Gastrocnemius medialis (tissue), 4 donors: Measurements from ENCODE around the gene TAF1B. TPM values are rescaled to one million over a fixed set of nuclear protein-coding genes. Genes with fewer than 3 reads are reported as not detected.

ENCODE experiments used
- ATAC-seq, 2 donors: fragments of 150-250 bp; one replicate each; pipeline ENCODE4 v1.9.1; 2016
- DNase-seq, 2 donors: peaks; one replicate each; pipeline ENCODE4 v3.0.0-alpha.2; 2019
- H3K27ac ChIP-seq, 4 donors: fragments of 200-600 bp; sonication (generic); 1 replicate in 1 of 4; 2 replicates in 3 of 4; pipeline ENCODE4 v1.5.1; 2016 to 2018; ENCODE audit warnings: mild to moderate bottlenecking in 2 of 4, moderate library complexity in 1 of 4
- H3K27me3 ChIP-seq, 3 donors: fragments of 200-600 bp; sonication (generic) in 2 of 3; 1 replicate in 1 of 3; 2 replicates in 2 of 3; pipeline versions ENCODE4 v1.5.1 to v1.6.0; 2016 to 2019; ENCODE audit warnings: mild to moderate bottlenecking in 1 of 3, moderate library complexity in 1 of 3
- H3K36me3 ChIP-seq, 2 donors: fragments of 200-600 bp; sonication (generic) in 1 of 2; one replicate each; pipeline ENCODE4 v1.5.1; 2017 to 2018
- H3K4me1 ChIP-seq, 2 donors: fragments of 200-600 bp; sonication (generic) in 1 of 2; one replicate each; pipeline ENCODE4 v1.5.1; 2016 to 2017; ENCODE audit warnings: mild to moderate bottlenecking in 2 of 2
- H3K4me3 ChIP-seq, 4 donors: fragments of 200-600 bp; sonication (generic) in 3 of 4; 1 replicate in 1 of 4; 2 replicates in 3 of 4; pipeline ENCODE4 v1.5.1; 2016 to 2019; ENCODE audit warnings: mild to moderate bottlenecking in 2 of 4
- H3K9me3 ChIP-seq, 3 donors: fragments of 200-600 bp; sonication (generic) in 2 of 3; 1 replicate in 1 of 3; 2 replicates in 2 of 3; pipeline ENCODE4 v1.5.1; 2016 to 2019
- CTCF ChIP-seq, 5 experiments: fragments of 450-650 bp in 3 of 5; fragments of 200-600 bp in 2 of 5; sonication (generic) in 2 of 5; IDR thresholded peaks in 4 of 5; conservative IDR thresholded peaks in 1 of 5; 1 replicate in 4 of 5; 2 replicates in 1 of 5; pipeline ENCODE4 v1.5.1; 2016 to 2019; ENCODE audit warnings: antibody characterized with exemption in 5 of 5, mild to moderate bottlenecking in 3 of 5, moderate library complexity in 3 of 5
- POLR2A ChIP-seq, 2 donors: fragments of 450-650 bp; IDR thresholded peaks; one replicate each; pipeline ENCODE4 v1.6.1; 2017; ENCODE audit warnings: antibody characterized with exemption in 2 of 2, mild to moderate bottlenecking in 2 of 2, moderate library complexity in 2 of 2
- in situ Hi-C, 4 donors: fragments of 200-750 bp; cut with MboI; loops; one replicate each; pipeline versions ENCODE4 v1.15.0 to v1.8.0; 2017; ENCODE audit warnings: low sequenced_read_pairs in 4 of 4
- intact Hi-C: fragments of 100-400 bp; cut with DNase I; formaldehyde crosslinking; loops from one replicate; pipeline ENCODE4 v1.15.1; 2023; ENCODE audit warnings: low total_unique reads
- total RNA-seq, 4 donors: library from RNA; depleted of rRNA; stranded (reverse); fragments of >200 nt; gene quantifications; one replicate each; pipeline versions ENCODE4 v1.1.0 to v1.2.3, GENCODE V29; 2016

The TAF1B gene
- total RNA-seq, 4 donors from 2014 or later: 5.0 to 8.4 (median 7.3) TPM

GRCh38 chr2:9877726-9878125 is 34.5 kb downstream of the TAF1B start:
- H3K4me1 ChIP-seq: no peaks in the 10 kb centered on the region

GRCh38 chr2:9879455-9880194 is 36.4 kb downstream of the TAF1B start:
- Histone ChIP-seq H3K4me3 (no peak overlapping the region), H3K36me3 (peaks cover 0 to 26% of the 10 kb centered on the region in 2 donors), H3K9me3 (no peaks in the 10 kb centered on the region), H3K27ac (no peak overlapping the region), H3K27me3 (no peaks in the 10 kb centered on the region), H3K4me1 (no peaks in the 10 kb centered on the region)
- DNase-seq (no peak), ATAC-seq (no peak)
- in situ Hi-C loops: no loop called here
- TF ChIP-seq POLR2A (IDR thresholded peaks at IDR 0.05) (no peak), CTCF (IDR thresholded peaks at IDR 0.05 in 4 of 5, conservative IDR thresholded peaks at IDR 0.05 in 1 of 5) (no peak)
- intact Hi-C loops: no loop called here

More at GRCh38 chr2:9877726-9878125, 34.5 kb downstream of the TAF1B start:
- no peak overlapping the region for H3K4me3 ChIP-seq
- in situ Hi-C loops: no loop called here
- DNase-seq: no peak
- H3K27me3 ChIP-seq: no peaks in the 10 kb centered on the region
- H3K27ac ChIP-seq: no peak overlapping the region
- H3K36me3 ChIP-seq: peaks cover 0 to 26% of the 10 kb centered on the region in 2 donors
- no peaks in the 10 kb centered on the region for H3K9me3 ChIP-seq
- no peak for ATAC-seq
- intact Hi-C loops: no loop called here
- TF ChIP-seq POLR2A (IDR thresholded peaks at IDR 0.05) (no peak), CTCF (IDR thresholded peaks at IDR 0.05 in 4 of 5, conservative IDR thresholded peaks at IDR 0.05 in 1 of 5) (no peak)

- DNase-seq (no peak), ATAC-seq (no peak)
- H3K9me3 ChIP-seq: peaks cover 0 to 4% (median 0%) of the 10 kb centered on the region in 3 donors
- H3K36me3 ChIP-seq: peaks cover 0 to 21% of the 10 kb centered on the region in 2 donors
- H3K4me3 ChIP-seq: no peak overlapping the region
- no peak for TF ChIP-seq POLR2A (IDR thresholded peaks at IDR 0.05)
- no peaks in the 10 kb centered on the region for H3K4me1 ChIP-seq
- in situ Hi-C loops (no loop called here), intact Hi-C loops (no loop called here)
- no peaks in the 10 kb centered on the region for H3K27me3 ChIP-seq
- no peak overlapping the region for H3K27ac ChIP-seq
Observed at GRCh38 chr2:9883897-9884296, 40.6 kb downstream of the TAF1B start.

- Histone ChIP-seq H3K9me3 (peaks cover 0 to 4% (median 0%) of the 10 kb centered on the region in 3 donors), H3K36me3 (peaks cover 0 to 16% of the 10 kb centered on the region in 2 donors), H3K27ac (no peak overlapping the region), H3K27me3 (no peaks in the 10 kb centered on the region), H3K4me1 (no peaks in the 10 kb centered on the region), H3K4me3 (no peak overlapping the region)
- ATAC-seq (no peak), DNase-seq (no peak)
- intact Hi-C loops: no loop called here
- in situ Hi-C loops: no loop called here
- TF ChIP-seq CTCF (IDR thresholded peaks at IDR 0.05 in 4 of 5, conservative IDR thresholded peaks at IDR 0.05 in 1 of 5) (no peak), POLR2A (IDR thresholded peaks at IDR 0.05) (no peak)
Observed at GRCh38 chr2:9884436-9884835, 41.2 kb downstream of the TAF1B start.

- ATAC-seq (no peak), DNase-seq (no peak)
- Histone ChIP-seq H3K4me3 (no peak overlapping the region), H3K27me3 (no peaks in the 10 kb centered on the region), H3K4me1 (no peaks in the 10 kb centered on the region), H3K36me3 (peaks cover 0 to 10% of the 10 kb centered on the region in 2 donors), H3K9me3 (peaks cover 0 to 4% (median 0%) of the 10 kb centered on the region in 3 donors), H3K27ac (no peak overlapping the region)
- TF ChIP-seq CTCF (IDR thresholded peaks at IDR 0.05 in 4 of 5, conservative IDR thresholded peaks at IDR 0.05 in 1 of 5) (no peak), POLR2A (IDR thresholded peaks at IDR 0.05) (no peak)
- intact Hi-C loops (no loop called here), in situ Hi-C loops (no loop called here)
Observed at GRCh38 chr2:9885036-9885684, 41.9 kb downstream of the TAF1B start.
